ENCODE results near the gene CLDN10.

CLDN10 gene

GRCh38 chr13:95552539-95553441 lies at the start of gene CLDN10:
Gene CLDN10, plus strand, starts transcription at chr13:95552720. Its CDS starts 34 bp downstream, at chr13:95552754.
- Histone ChIP-seq H3K4me3 (ENCODE audit: low read depth, low read length) (no peak within 1 kb of the TSS), H3K27ac (no peak within 1 kb of the TSS), H3K9ac (no peak within 1 kb of the TSS), H3K4me2 (ENCODE audit: low read length) (peak within 1 kb of the TSS; percentile 25), H2AFZ (no peak within 1 kb of the TSS), H3K27me3 (ENCODE audit: control insufficient read depth, insufficient read depth, low read length) (no peaks in the 10 kb centered on the region), H3K36me3 (ENCODE audit: control insufficient read depth, insufficient read depth, low read length) (no peaks in the 10 kb centered on the region), H3K9me3 (ENCODE audit: control insufficient read depth, low read length) (no peaks in the 10 kb centered on the region), H3K4me1 (no peaks in the 10 kb centered on the region), H3K79me2 (no peaks in the 10 kb centered on the region)
- TF ChIP-seq CTCF (IDR thresholded peaks at IDR 0.05), result no peak

- H3K27ac ChIP-seq, result no peak overlapping the region
- H3K9ac ChIP-seq, result no peak overlapping the region
- no peaks in the 10 kb centered on the region for H3K79me2 ChIP-seq
- TF ChIP-seq CTCF (IDR thresholded peaks at IDR 0.05), result no peak
- H3K4me3 ChIP-seq (ENCODE audit: low read depth, low read length), result no peak overlapping the region
- no peak overlapping the region for H3K4me2 ChIP-seq (ENCODE audit: low read length)
- H2AFZ ChIP-seq, result no peak overlapping the region
- H3K36me3 ChIP-seq (ENCODE audit: control insufficient read depth, insufficient read depth, low read length), result no peaks in the 10 kb centered on the region
- no peaks in the 10 kb centered on the region for H3K9me3 ChIP-seq (ENCODE audit: control insufficient read depth, low read length)
- no peaks in the 10 kb centered on the region for H3K4me1 ChIP-seq
- H3K27me3 ChIP-seq (ENCODE audit: control insufficient read depth, insufficient read depth, low read length), result no peaks in the 10 kb centered on the region
These were observed 48.9 kb upstream of the CLDN10 start for GRCh38 chr13:95503662-95504061.

GRCh38 chr13:95505265-95505664 lies 47.3 kb upstream of the CLDN10 start:
- H3K4me1 ChIP-seq, result no peaks in the 10 kb centered on the region
- H3K79me2 ChIP-seq, result no peaks in the 10 kb centered on the region
- H3K36me3 ChIP-seq (ENCODE audit: control insufficient read depth, insufficient read depth, low read length), result no peaks in the 10 kb centered on the region
- no peak overlapping the region for H3K27ac ChIP-seq
- H3K27me3 ChIP-seq (ENCODE audit: control insufficient read depth, insufficient read depth, low read length), result no peaks in the 10 kb centered on the region
- TF ChIP-seq CTCF (IDR thresholded peaks at IDR 0.05), result no peak
- no peak overlapping the region for H2AFZ ChIP-seq
- no peak overlapping the region for H3K4me3 ChIP-seq (ENCODE audit: low read depth, low read length)
- no peaks in the 10 kb centered on the region for H3K9me3 ChIP-seq (ENCODE audit: control insufficient read depth, low read length)
- H3K4me2 ChIP-seq (ENCODE audit: low read length), result no peak overlapping the region
- H3K9ac ChIP-seq, result no peak overlapping the region

GRCh38 chr13:95505986-95506385 lies 46.5 kb upstream of the CLDN10 start:
- H3K9ac ChIP-seq, result no peak overlapping the region
- no peak overlapping the region for H3K4me3 ChIP-seq (ENCODE audit: low read depth, low read length)
- TF ChIP-seq CTCF (IDR thresholded peaks at IDR 0.05), result no peak
- H3K4me1 ChIP-seq, result no peaks in the 10 kb centered on the region
- no peaks in the 10 kb centered on the region for H3K27me3 ChIP-seq (ENCODE audit: control insufficient read depth, insufficient read depth, low read length)
- H3K9me3 ChIP-seq (ENCODE audit: control insufficient read depth, low read length), result no peaks in the 10 kb centered on the region
- H3K27ac ChIP-seq, result no peak overlapping the region
- H3K36me3 ChIP-seq (ENCODE audit: control insufficient read depth, insufficient read depth, low read length), result no peaks in the 10 kb centered on the region
- no peaks in the 10 kb centered on the region for H3K79me2 ChIP-seq
- no peak overlapping the region for H3K4me2 ChIP-seq (ENCODE audit: low read length)
- H2AFZ ChIP-seq, result no peak overlapping the region

GRCh38 chr13:95507991-95508390 lies 44.5 kb upstream of the CLDN10 start:
- Histone ChIP-seq H3K36me3 (ENCODE audit: control insufficient read depth, insufficient read depth, low read length) (no peaks in the 10 kb centered on the region), H3K27me3 (ENCODE audit: control insufficient read depth, insufficient read depth, low read length) (no peaks in the 10 kb centered on the region), H2AFZ (no peak overlapping the region), H3K9ac (no peak overlapping the region), H3K4me2 (ENCODE audit: low read length) (no peak overlapping the region), H3K79me2 (no peaks in the 10 kb centered on the region), H3K27ac (no peak overlapping the region), H3K9me3 (ENCODE audit: control insufficient read depth, low read length) (no peaks in the 10 kb centered on the region), H3K4me1 (no peaks in the 10 kb centered on the region), H3K4me3 (ENCODE audit: low read depth, low read length) (no peak overlapping the region)
- TF ChIP-seq CTCF (IDR thresholded peaks at IDR 0.05), result no peak
